Smooth muscle cell (in vitro differentiated cells): ENCODE results near the gene DNPEP. TPM values are rescaled to one million over a fixed set of nuclear protein-coding genes. Genes with fewer than 3 reads are reported as not detected.

Experiments
- DNase-seq: peaks from one replicate; lab custom pipeline; 2025; ENCODE audit not compliant: unreplicated experiment; lab: John Stamatoyannopoulos, UW
- H2AFZ ChIP-seq: fragments of 200-600 bp; sonication (generic); 2 replicates; pipeline ENCODE4 v1.6.0; 2016; ENCODE audit warnings: antibody characterized with exemption, low read depth, mild to moderate bottlenecking
- H3F3A ChIP-seq: fragments of 200-600 bp; sonication (generic); 2 replicates; pipeline ENCODE4 v1.6.0; 2017; ENCODE audit warnings: antibody characterized with exemption, low read depth
- H3K27ac ChIP-seq: fragments of 200-600 bp; sonication (generic); 2 replicates; pipeline ENCODE4 v1.5.1; 2016; ENCODE audit warnings: low read depth, mild to moderate bottlenecking
- H3K27me3 ChIP-seq: fragments of 200-600 bp; sonication (generic); 2 replicates; pipeline ENCODE4 v1.6.1; 2016; ENCODE audit warnings: low read depth, mild to moderate bottlenecking
- H3K36me3 ChIP-seq: fragments of 200-600 bp; sonication (generic); 2 replicates; pipeline ENCODE4 v1.5.1; 2016; ENCODE audit warnings: low read depth
- H3K4me1 ChIP-seq: fragments of 200-600 bp; sonication (generic); 2 replicates; pipeline ENCODE4 v1.5.1; 2016; ENCODE audit warnings: low read depth
- H3K4me2 ChIP-seq: fragments of 200-600 bp; sonication (generic); 2 replicates; pipeline ENCODE4 v1.6.0; 2016; ENCODE audit warnings: mild to moderate bottlenecking
- H3K4me3 ChIP-seq: fragments of 200-600 bp; sonication (generic); 2 replicates; pipeline ENCODE4 v1.5.1; 2016; ENCODE audit warnings: mild to moderate bottlenecking
- H3K79me2 ChIP-seq: fragments of 200-600 bp; sonication (generic); 2 replicates; pipeline ENCODE4 v1.6.0; 2016; ENCODE audit warnings: low read depth, mild to moderate bottlenecking
- H3K9ac ChIP-seq: fragments of 200-600 bp; sonication (generic); 2 replicates; pipeline ENCODE4 v1.6.0; 2016; ENCODE audit warnings: low read depth
- H3K9me3 ChIP-seq: fragments of 200-600 bp; sonication (generic); replicated peaks from 2 replicates; pipeline ENCODE4 v1.5.1; 2016; ENCODE audit warnings: low read depth
- H4K20me1 ChIP-seq: fragments of 200-600 bp; sonication (generic); 2 replicates; pipeline ENCODE4 v1.6.0; 2016; ENCODE audit warnings: low read depth
- WGBS: methylation state at CpG from one replicate; pipeline ENCODE4 v1.1.7; 2016; ENCODE audit warnings: low lambda C conversion rate; 5-methylcytosine and 5-hydroxymethylcytosine counted together
- polyA plus RNA-seq: library from polyadenylated mRNA; unstranded; fragments of >200 nt; fragmentation: Nextera tagmentation; extraction: Ambion mirVana; gene quantifications from 2 replicates; pipeline ENCODE4 v1.2.1, GENCODE V29; 2016
- total RNA-seq: library from RNA; depleted of rRNA; stranded (reverse); fragments of >200 nt; gene quantifications from 2 replicates; pipeline ENCODE4 v1.2.3, GENCODE V29; 2014
- TF ChIP-seq, protein P1 (sequence below): fragments of 200-600 bp; sonication (generic); IDR thresholded peaks from 2 replicates; pipeline ENCODE4 v1.5.1; 2017; ENCODE audit warnings: borderline replicate concordance, mild to moderate bottlenecking, antibody characterized with exemption; ENCODE audit not compliant: insufficient read depth, poor library complexity, severe bottlenecking

The DNPEP gene
- total and polyA plus RNA-seq, 2 experiments from 2014 or later = 48.1 to 137 TPM

DNA sequence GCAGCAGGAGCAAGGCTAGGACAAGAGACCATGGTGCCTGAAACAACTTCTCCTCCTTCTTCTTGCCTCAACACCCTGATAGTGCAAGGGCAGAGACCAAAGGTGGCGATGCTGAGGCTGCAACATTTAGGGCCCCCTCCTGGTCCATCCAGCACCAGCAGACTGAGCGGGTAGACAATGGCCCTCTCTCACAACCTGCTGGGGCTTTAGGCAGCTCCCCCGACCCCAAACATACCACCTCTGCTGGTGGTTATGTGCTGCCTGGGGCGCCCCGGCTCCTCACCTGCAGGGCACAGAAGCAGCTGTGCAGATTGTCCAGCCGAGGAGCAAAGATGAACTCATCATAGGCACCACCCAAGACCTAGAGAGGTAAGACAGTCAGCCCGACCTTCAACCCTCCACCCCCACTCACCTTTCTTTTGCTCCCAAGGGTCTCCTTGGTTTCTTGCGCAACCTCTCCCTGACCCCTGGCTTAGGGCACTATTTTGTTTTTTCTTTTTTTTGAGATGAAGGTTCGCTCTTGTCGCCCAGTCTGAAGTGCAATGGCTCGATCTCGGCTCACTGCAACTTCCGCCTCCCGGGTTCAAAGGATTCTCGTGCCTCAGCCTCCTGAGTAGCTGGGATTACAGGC, 3.5 kb downstream of the DNPEP start:
- no peaks in the 10 kb centered on the region for H3K9me3 ChIP-seq
- H3K36me3 ChIP-seq = no peaks in the 10 kb centered on the region
- H3K4me2 ChIP-seq = no peak overlapping the region
- WGBS = 88% methylated on average over 15 of the region's 15 CpGs
- H3K4me3 ChIP-seq = no peak overlapping the region
- no peak overlapping the region for H3K9ac ChIP-seq
- no peaks in the 10 kb centered on the region for H3K79me2 ChIP-seq
- H3F3A ChIP-seq = no peaks in the 10 kb centered on the region
- H3K4me1 ChIP-seq = peaks cover 4% of the 10 kb centered on the region
- H4K20me1 ChIP-seq = no peaks in the 10 kb centered on the region
- H2AFZ ChIP-seq = no peak overlapping the region
- no peak overlapping the region for H3K27ac ChIP-seq
- H3K27me3 ChIP-seq = no peaks in the 10 kb centered on the region
- DNase-seq = no peak
- TF ChIP-seq, protein P1, sequence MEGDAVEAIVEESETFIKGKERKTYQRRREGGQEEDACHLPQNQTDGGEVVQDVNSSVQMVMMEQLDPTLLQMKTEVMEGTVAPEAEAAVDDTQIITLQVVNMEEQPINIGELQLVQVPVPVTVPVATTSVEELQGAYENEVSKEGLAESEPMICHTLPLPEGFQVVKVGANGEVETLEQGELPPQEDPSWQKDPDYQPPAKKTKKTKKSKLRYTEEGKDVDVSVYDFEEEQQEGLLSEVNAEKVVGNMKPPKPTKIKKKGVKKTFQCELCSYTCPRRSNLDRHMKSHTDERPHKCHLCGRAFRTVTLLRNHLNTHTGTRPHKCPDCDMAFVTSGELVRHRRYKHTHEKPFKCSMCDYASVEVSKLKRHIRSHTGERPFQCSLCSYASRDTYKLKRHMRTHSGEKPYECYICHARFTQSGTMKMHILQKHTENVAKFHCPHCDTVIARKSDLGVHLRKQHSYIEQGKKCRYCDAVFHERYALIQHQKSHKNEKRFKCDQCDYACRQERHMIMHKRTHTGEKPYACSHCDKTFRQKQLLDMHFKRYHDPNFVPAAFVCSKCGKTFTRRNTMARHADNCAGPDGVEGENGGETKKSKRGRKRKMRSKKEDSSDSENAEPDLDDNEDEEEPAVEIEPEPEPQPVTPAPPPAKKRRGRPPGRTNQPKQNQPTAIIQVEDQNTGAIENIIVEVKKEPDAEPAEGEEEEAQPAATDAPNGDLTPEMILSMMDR = no peak

DNA sequence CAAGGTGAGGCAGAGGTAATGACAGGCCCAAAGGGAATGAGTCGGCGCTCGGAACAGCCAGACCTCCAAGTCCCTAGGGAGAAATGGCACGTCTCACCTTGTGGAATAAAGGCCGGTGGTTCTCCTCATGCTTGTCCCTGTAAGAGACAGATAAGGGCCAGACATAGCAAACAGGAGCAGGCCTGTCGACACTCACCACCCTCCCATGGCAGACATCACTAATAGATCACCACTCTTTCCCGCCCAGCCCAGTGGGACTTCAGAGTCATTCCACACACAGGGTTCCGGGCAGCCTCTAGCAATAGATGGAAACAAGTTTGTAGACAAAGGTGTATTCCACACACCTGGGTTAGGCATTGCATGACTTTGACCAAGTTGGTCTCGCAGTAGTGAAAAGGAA, 6.3 kb downstream of the DNPEP start:
- Histone ChIP-seq H3K79me2 (no peaks in the 10 kb centered on the region), H3K27ac (no peak overlapping the region), H3K4me3 (no peak overlapping the region), H3K27me3 (no peaks in the 10 kb centered on the region), H4K20me1 (no peaks in the 10 kb centered on the region), H3K36me3 (no peaks in the 10 kb centered on the region), H3K9ac (no peak overlapping the region), H3F3A (no peaks in the 10 kb centered on the region), H3K4me1 (no peaks in the 10 kb centered on the region), H3K9me3 (no peaks in the 10 kb centered on the region), H3K4me2 (no peak overlapping the region), H2AFZ (no peak overlapping the region)
- DNase-seq = no peak
- 89% methylated on average over 9 of the region's 9 CpGs for WGBS
- TF ChIP-seq, protein P1 = no peak

DNA sequence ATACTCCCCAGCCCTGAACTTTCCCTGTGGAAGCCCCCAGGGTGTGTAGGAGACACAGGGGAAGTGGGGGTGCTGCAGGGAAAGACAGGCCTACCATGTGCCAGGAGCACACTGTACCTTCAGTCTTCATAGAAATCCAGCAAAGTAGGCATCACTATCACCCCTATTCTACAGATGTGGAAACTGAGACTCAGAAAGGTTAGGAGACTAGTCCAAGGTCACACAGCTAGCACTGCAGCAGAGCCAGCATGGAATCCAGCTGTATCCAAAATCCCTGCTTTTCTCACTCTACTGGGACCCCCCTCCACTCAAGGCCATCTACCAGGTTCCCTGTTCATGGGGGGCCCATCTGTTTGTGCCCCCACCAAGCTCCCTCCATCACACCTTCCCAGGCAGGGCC, 6.8 kb downstream of the DNPEP start:
- Histone ChIP-seq H3K79me2 (no peaks in the 10 kb centered on the region), H3K27me3 (no peaks in the 10 kb centered on the region), H3K4me2 (no peak overlapping the region), H3K9me3 (no peaks in the 10 kb centered on the region), H3K4me1 (no peaks in the 10 kb centered on the region), H3K4me3 (no peak overlapping the region), H3K27ac (no peak overlapping the region), H3K36me3 (no peaks in the 10 kb centered on the region), H3K9ac (no peak overlapping the region), H4K20me1 (no peaks in the 10 kb centered on the region), H3F3A (no peaks in the 10 kb centered on the region), H2AFZ (no peak overlapping the region)
- no peak for DNase-seq
- TF ChIP-seq, protein P1 = no peak

DNA sequence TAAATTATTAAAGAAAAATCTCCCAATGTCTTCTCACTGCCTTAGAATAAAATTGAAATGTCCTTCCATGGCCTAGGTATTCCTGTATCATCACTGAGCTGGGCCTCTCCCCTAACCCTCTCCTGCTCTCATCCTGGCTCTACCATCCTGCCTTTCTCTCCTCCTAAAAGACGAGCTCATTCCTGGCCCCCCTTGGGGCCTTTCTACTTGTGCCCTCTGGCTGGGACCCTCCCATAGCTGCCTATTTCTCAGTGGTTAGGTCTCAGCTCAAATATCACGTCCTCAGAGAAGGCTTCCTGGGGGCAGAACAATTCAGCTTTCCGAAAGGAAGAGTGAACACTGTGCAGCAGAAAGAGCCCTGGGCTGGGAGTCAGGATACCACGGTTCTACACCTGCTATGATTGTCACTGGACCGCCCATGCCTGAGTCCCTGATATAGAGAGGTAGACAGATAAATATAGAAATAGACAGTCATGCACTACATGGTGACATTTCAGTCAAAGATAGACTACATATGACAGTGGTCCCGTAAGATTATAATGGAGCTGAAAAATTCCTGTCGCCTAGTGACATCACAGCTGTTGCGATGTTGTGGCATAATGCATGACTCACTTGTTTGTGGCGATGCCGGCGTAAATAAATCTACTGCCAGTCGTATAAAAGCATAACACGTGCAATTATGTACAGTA, 9.4 kb downstream of the DNPEP start:
- Histone ChIP-seq H3K27me3 (no peaks in the 10 kb centered on the region), H3K79me2 (no peaks in the 10 kb centered on the region), H3K4me1 (no peaks in the 10 kb centered on the region), H3K27ac (no peak overlapping the region), H3K4me3 (no peak overlapping the region), H4K20me1 (no peaks in the 10 kb centered on the region), H2AFZ (no peak overlapping the region), H3F3A (no peaks in the 10 kb centered on the region), H3K9ac (no peak overlapping the region), H3K4me2 (no peak overlapping the region), H3K36me3 (no peaks in the 10 kb centered on the region), H3K9me3 (no peaks in the 10 kb centered on the region)
- DNase-seq = no peak
- TF ChIP-seq, protein P1 = no peak
- WGBS = 97% methylated on average over 13 of the region's 13 CpGs
